Activated T-helper 17 cell treated with anti-CD3 and anti-CD28 coated beads, Interleukin-2, amount 50 U/mL, for 72 hours (primary cell): ENCODE results near the gene LRRC55. TPM values are rescaled to one million over a fixed set of nuclear protein-coding genes. Genes with fewer than 3 reads are reported as not detected.
"Not testable (repeated sequence)": the region's sequence is repeated elsewhere in the genome, so short reads cannot be mapped to it uniquely, and the experiment has no call there.

Source experiments
- ATAC-seq: fragments of 150-1000 bp; cut with Tn5 transposase; replicated peaks from 2 replicates; pipeline ENCODE4 v1.10.0; 2021; ENCODE audit warnings: mild to moderate bottlenecking, moderate library complexity
- H3K27ac Mint-ChIP-seq: one replicate; pipeline ENCODE4 v1.8.0; 2022; ENCODE audit warnings: mixed read lengths
- H3K27me3 Mint-ChIP-seq: one replicate; pipeline ENCODE4 v1.8.0; 2022; ENCODE audit warnings: mixed read lengths
- H3K36me3 Mint-ChIP-seq: one replicate; pipeline ENCODE4 v1.8.0; 2022; ENCODE audit warnings: low read depth, mild to moderate bottlenecking, mixed read lengths
- H3K4me1 Mint-ChIP-seq: one replicate; pipeline ENCODE4 v1.8.0; 2022; ENCODE audit warnings: mixed read lengths
- H3K4me3 Mint-ChIP-seq: one replicate; pipeline ENCODE4 v1.8.0; 2022; ENCODE audit warnings: mild to moderate bottlenecking, mixed read lengths
- H3K9me3 Mint-ChIP-seq: one replicate; pipeline ENCODE4 v1.8.0; 2022; ENCODE audit warnings: mixed read lengths
- total RNA-seq, 2 donors: library from RNA; stranded (reverse); gene quantifications; one replicate each; pipeline ENCODE4 v1.2.3, GENCODE V29; 2022

LRRC55 gene
- total RNA-seq, 2 donors from 2014 or later: not detected

GRCh38 chr11:57155400-57155799 lies 26.4 kb upstream of the LRRC55 start:
- no peak for ATAC-seq
- Mint-ChIP-seq H3K4me3 (no peak overlapping the region), H3K4me1 (no peaks in the 10 kb centered on the region), H3K36me3 (no peaks in the 10 kb centered on the region), H3K27me3 (peaks cover 18% of the 10 kb centered on the region), H3K27ac (no peak overlapping the region), H3K9me3 (no peaks in the 10 kb centered on the region)

GRCh38 chr11:57155838-57156607 lies 25.7 kb upstream of the LRRC55 start:
- ATAC-seq: no peak
- H3K4me3 Mint-ChIP-seq: no peak overlapping the region
- no peaks in the 10 kb centered on the region for H3K9me3 Mint-ChIP-seq
- H3K4me1 Mint-ChIP-seq: no peaks in the 10 kb centered on the region
- H3K36me3 Mint-ChIP-seq: no peaks in the 10 kb centered on the region
- H3K27me3 Mint-ChIP-seq: peaks cover 21% of the 10 kb centered on the region
- no peak overlapping the region for H3K27ac Mint-ChIP-seq

- Mint-ChIP-seq H3K27ac (no peak overlapping the region), H3K4me1 (no peaks in the 10 kb centered on the region), H3K36me3 (no peaks in the 10 kb centered on the region), H3K9me3 (no peaks in the 10 kb centered on the region), H3K4me3 (no peak overlapping the region), H3K27me3 (peaks cover 25% of the 10 kb centered on the region)
- ATAC-seq: no peak
These were observed 24.8 kb upstream of the LRRC55 start for GRCh38 chr11:57156928-57157327.

- no peaks in the 10 kb centered on the region for H3K9me3 Mint-ChIP-seq
- H3K27me3 Mint-ChIP-seq: peaks cover 28% of the 10 kb centered on the region
- no peaks in the 10 kb centered on the region for H3K4me1 Mint-ChIP-seq
- no peak overlapping the region for H3K4me3 Mint-ChIP-seq
- no peaks in the 10 kb centered on the region for H3K36me3 Mint-ChIP-seq
- no peak for ATAC-seq
- no peak overlapping the region for H3K27ac Mint-ChIP-seq
These were observed 24.1 kb upstream of the LRRC55 start for GRCh38 chr11:57157624-57158023.

- no peaks in the 10 kb centered on the region for H3K36me3 Mint-ChIP-seq
- H3K4me3 Mint-ChIP-seq: no peak overlapping the region
- H3K9me3 Mint-ChIP-seq: no peaks in the 10 kb centered on the region
- no peak overlapping the region for H3K27ac Mint-ChIP-seq
- H3K27me3 Mint-ChIP-seq: peaks cover 33% of the 10 kb centered on the region
- no peak for ATAC-seq
- no peaks in the 10 kb centered on the region for H3K4me1 Mint-ChIP-seq
These were observed 23.6 kb upstream of the LRRC55 start for GRCh38 chr11:57158180-57158579.

- Mint-ChIP-seq H3K4me1 (no peaks in the 10 kb centered on the region), H3K9me3 (no peaks in the 10 kb centered on the region), H3K36me3 (no peaks in the 10 kb centered on the region), H3K27me3 (peaks cover 29% of the 10 kb centered on the region), H3K4me3 (no peak overlapping the region), H3K27ac (no peak overlapping the region)
- ATAC-seq: no peak
These were observed 23.2 kb upstream of the LRRC55 start for GRCh38 chr11:57158599-57158998.

GRCh38 chr11:57160665-57161064 lies 21.1 kb upstream of the LRRC55 start:
- ATAC-seq: no peak
- no peak overlapping the region for H3K4me3 Mint-ChIP-seq
- H3K36me3 Mint-ChIP-seq: no peaks in the 10 kb centered on the region
- H3K4me1 Mint-ChIP-seq: no peaks in the 10 kb centered on the region
- no peaks in the 10 kb centered on the region for H3K9me3 Mint-ChIP-seq
- H3K27ac Mint-ChIP-seq: no peak overlapping the region
- peaks cover 24% of the 10 kb centered on the region for H3K27me3 Mint-ChIP-seq

- no peaks in the 10 kb centered on the region for H3K4me1 Mint-ChIP-seq
- no peak for ATAC-seq
- H3K4me3 Mint-ChIP-seq: no peak overlapping the region
- H3K9me3 Mint-ChIP-seq: no peaks in the 10 kb centered on the region
- no peaks in the 10 kb centered on the region for H3K36me3 Mint-ChIP-seq
- H3K27me3 Mint-ChIP-seq: peaks cover 20% of the 10 kb centered on the region
- no peak overlapping the region for H3K27ac Mint-ChIP-seq
These were observed 20.4 kb upstream of the LRRC55 start for GRCh38 chr11:57161351-57161750.

GRCh38 chr11:57162179-57162898 lies 19.4 kb upstream of the LRRC55 start:
- H3K27me3 Mint-ChIP-seq: peaks cover 18% of the 10 kb centered on the region
- peaks cover 4% of the 10 kb centered on the region for H3K9me3 Mint-ChIP-seq
- no peak for ATAC-seq
- no peaks in the 10 kb centered on the region for H3K36me3 Mint-ChIP-seq
- H3K4me1 Mint-ChIP-seq: no peaks in the 10 kb centered on the region
- no peak overlapping the region for H3K27ac Mint-ChIP-seq
- no peak overlapping the region for H3K4me3 Mint-ChIP-seq

- ATAC-seq: no peak
- Mint-ChIP-seq H3K4me3 (no peak overlapping the region), H3K9me3 (peaks cover 4% of the 10 kb centered on the region), H3K36me3 (no peaks in the 10 kb centered on the region), H3K27ac (no peak overlapping the region), H3K27me3 (peaks cover 17% of the 10 kb centered on the region), H3K4me1 (no peaks in the 10 kb centered on the region)
These were observed 18.4 kb upstream of the LRRC55 start for GRCh38 chr11:57163160-57163868.

- Mint-ChIP-seq H3K4me1 (no peaks in the 10 kb centered on the region), H3K9me3 (peaks cover 4% of the 10 kb centered on the region)
- no peak for ATAC-seq
These were observed 17.4 kb upstream of the LRRC55 start for GRCh38 chr11:57164317-57164716.

GRCh38 chr11:57167125-57167846 lies 14.5 kb upstream of the LRRC55 start:
- no peaks in the 10 kb centered on the region for H3K4me1 Mint-ChIP-seq
- H3K27ac Mint-ChIP-seq: no peak overlapping the region
- H3K4me3 Mint-ChIP-seq: no peak overlapping the region
- H3K9me3 Mint-ChIP-seq: peaks cover 4% of the 10 kb centered on the region
- ATAC-seq: no peak
- H3K27me3 Mint-ChIP-seq: peaks cover 14% of the 10 kb centered on the region
- H3K36me3 Mint-ChIP-seq: no peaks in the 10 kb centered on the region

More at GRCh38 chr11:57164317-57164716, 17.4 kb upstream of the LRRC55 start:
- Mint-ChIP-seq H3K4me3 (no peak overlapping the region), H3K36me3 (no peaks in the 10 kb centered on the region), H3K27ac (no peak overlapping the region), H3K27me3 (peaks cover 24% of the 10 kb centered on the region)

- H3K27me3 Mint-ChIP-seq, H3K9me3 Mint-ChIP-seq, ATAC-seq, H3K27ac Mint-ChIP-seq, H3K36me3 Mint-ChIP-seq, H3K4me1 Mint-ChIP-seq, H3K4me3 Mint-ChIP-seq: not testable (repeated sequence)
These were observed 11.9 kb upstream of the LRRC55 start for GRCh38 chr11:57169732-57170313.

GRCh38 chr11:57172031-57172430 lies 9.7 kb upstream of the LRRC55 start:
- Mint-ChIP-seq H3K9me3 (peaks cover under 1% of the 10 kb centered on the region), H3K27me3 (peaks cover 16% of the 10 kb centered on the region), H3K27ac (no peak overlapping the region), H3K4me3 (no peak overlapping the region), H3K4me1 (no peaks in the 10 kb centered on the region), H3K36me3 (no peaks in the 10 kb centered on the region)
- ATAC-seq: no peak
